Stimulated activated naive CD8-positive, alpha-beta T cell treated with anti-CD3 and anti-CD28 coated beads, Interleukin-15, Interleukin-2, amounts not matched to agents 100 U/mL and 50 U/mL, for 24 hours (primary cell): Measurements from ENCODE around the gene KCP.
"Not testable (repeated sequence)": the region's sequence is repeated elsewhere in the genome, so short reads cannot be mapped to it uniquely, and the experiment has no call there.

Experiments
- ATAC-seq: fragments of 150-1000 bp; cut with Tn5 transposase; one replicate; pipeline ENCODE4 v1.10.0; 2021
- DNase-seq: peaks from one replicate; pipeline ENCODE4 v3.0.0; 2021

The KCP gene

DNA sequence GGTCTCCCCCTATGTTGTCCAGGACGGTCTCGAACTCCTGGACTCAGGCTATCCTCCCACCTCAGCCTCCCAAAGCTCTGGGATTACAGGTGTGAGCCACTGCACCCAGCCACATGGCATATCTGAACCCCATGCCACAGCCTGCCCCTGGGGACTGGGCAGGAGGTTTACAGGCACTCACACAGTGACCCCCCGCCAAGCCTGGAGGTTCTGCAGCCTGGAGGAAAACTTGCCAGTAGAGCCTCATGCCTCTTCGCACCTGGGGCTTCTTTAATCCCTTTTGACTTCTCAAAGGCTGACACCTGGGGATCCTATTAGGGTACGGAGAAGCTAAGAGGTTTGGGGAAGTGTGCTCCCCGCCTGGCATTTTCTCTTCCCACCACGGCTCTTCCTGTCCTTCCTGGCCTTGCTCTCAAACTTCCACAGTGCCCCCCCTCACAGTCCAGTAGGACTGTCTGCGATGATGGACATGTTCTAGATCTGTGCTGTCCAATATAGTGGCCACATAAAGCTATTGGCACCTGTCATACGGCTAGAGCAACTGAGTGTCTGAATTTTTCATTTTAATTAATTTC, 11.4 kb upstream of the KCP start:
- ATAC-seq (no peak), DNase-seq (no peak)

- no peak for DNase-seq
- no peak for ATAC-seq
These were observed 10.5 kb upstream of the KCP start for GRCh38 chr7:128920913-128921582.

DNA sequence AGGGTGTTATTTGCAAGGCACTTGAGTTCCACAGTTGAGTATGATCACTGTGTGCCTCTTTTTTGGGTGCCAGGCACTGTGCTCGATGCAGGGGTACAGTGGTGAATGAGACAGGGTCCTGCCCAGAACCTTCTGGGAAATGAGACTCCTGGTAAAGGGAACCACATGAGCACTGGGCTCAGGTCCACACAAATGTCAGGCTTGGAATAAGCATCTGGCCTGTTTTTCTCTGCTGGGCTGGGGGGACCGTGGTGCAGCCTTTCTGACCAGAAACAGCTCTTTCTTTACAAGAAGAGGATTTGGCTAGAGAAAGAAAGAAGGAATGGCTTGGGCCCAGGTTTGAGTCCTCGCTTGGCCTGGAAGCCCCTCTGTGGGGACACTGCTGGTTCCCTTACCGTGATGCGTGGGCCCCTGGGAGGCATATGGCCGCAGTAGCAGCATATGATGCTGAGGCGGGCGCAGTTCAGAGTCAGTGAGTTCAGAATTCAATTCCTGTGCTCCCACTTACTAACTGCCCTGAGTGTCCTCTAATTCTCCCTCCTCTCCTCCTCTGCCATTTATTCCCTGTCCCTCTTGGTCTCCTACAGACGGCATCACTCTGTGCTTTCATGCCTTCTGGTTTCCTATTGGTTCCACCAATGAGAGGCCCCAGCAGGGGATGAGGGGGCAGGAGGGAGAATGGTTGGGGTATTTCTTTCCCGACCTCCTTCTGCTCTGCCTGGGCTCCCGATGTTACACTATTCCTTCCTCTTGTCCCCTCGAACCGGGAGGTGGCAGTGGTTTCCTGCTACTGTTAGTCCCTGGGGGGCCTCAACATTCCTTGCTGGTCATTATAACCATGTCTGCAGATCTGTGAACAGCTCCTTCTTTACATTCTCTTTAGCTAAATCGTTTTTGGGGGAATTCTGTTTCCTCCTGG, 9.6 kb upstream of the KCP start:
- ATAC-seq = no peak
- no peak for DNase-seq

- ATAC-seq = no peak
- no peak for DNase-seq
These were observed 8.7 kb upstream of the KCP start for GRCh38 chr7:128919241-128919640.

GRCh38 chr7:128918016-128918665, 7.6 kb upstream of the KCP start:
- ATAC-seq (no peak), DNase-seq (no peak)

GRCh38 chr7:128917122-128917521, 6.6 kb upstream of the KCP start:
- ATAC-seq (no peak), DNase-seq (no peak)

GRCh38 chr7:128916643-128916915, 6.1 kb upstream of the KCP start:
- DNase-seq = no peak
- no peak for ATAC-seq

DNA sequence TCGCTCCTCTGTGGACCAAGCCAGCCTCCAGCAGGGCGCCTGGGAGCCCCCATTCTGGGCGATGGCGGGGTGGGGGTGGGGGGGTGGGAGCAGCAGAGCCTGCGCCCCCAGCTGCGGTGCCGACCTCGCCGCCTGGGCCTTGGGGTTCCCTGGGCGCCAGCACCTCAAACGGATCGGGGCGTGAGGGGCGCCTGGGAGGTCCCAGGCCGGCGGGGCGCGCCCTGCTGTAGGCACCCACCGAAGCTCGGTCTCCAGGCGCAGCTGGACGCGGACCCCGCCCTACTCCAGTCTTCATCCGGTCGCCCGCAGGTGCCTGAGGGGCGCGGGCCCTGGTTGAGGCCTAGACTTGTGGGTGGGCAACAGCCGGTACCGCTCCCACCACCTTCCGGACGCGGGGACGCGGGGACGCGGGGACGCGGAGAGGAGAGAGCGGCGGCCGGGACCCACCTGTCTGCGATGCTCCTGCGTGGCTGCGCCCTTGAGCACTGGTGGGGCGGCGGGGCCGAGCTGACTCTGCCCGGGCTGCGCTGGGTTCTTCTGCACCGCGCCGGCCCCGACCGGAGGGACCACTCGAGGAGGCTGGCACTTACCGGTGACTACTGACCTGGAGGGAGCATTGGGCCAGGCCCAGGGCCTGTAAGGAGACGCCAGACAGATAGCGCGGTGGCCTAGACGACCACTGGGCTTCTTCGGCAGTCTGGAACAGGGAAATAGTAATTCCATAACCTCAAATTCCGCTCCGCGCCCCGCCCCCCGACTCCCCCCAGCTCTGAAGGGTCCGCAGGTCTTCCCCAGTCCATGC, 5.5 kb upstream of the KCP start:
- DNase-seq (no peak), ATAC-seq (no peak)

DNA sequence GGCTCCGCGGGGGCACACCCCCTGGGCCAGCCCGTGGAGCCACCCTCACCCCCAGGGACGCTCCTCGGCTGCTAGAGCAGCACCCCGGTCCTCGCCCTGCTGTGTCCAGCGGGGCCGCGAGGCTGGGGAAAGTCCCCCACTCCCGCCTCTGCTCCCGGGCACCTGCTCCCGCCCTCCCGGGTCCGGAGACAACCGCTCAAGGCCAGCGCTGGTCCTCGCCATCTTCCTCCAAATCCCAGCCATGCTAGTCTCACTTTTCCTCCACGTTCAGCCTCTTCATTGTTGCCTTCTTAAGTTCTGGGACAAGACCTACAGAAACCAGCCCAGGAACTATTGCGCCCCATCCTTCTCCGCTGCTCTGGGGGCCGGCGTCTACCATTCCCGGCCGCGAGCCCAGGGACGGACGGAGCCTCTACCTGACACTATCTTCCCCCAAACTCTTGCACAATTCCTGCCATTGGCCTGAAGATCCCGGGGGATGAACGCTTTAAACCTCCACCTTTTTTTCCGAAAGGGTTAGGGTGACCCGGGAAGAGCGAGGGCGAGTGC, 4.8 kb upstream of the KCP start:
- ATAC-seq (no peak), DNase-seq (no peak)

- no peak for ATAC-seq
- no peak for DNase-seq
These were observed 4.2 kb upstream of the KCP start for GRCh38 chr7:128914566-128915151.

- no peak for DNase-seq
- ATAC-seq = no peak
These were observed 3.5 kb upstream of the KCP start for GRCh38 chr7:128913870-128914565.

- DNase-seq, ATAC-seq: not testable (repeated sequence)
These were observed 2.4 kb upstream of the KCP start for GRCh38 chr7:128912709-128913495.

DNA sequence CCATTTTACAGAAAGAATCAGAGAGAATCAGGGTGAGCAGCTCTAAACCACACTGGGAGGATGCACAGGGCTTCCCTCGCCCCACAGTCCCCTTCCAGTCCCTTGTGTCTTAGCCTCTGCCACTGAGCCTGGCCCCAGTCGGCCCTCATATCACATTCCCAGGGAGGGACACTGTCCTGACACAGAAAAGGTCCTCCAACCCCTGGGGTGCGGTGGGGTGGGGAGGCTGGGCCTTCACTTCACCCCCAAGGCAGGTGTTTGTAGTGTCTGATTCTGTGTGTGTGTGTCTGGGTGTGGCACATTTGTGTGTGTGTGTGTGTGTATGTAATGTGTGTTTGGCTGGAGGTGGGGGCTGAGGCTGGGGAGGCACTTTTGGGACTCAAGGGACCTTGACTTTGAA, 1.8 kb upstream of the KCP start:
- ATAC-seq = no peak
- no peak for DNase-seq

DNA sequence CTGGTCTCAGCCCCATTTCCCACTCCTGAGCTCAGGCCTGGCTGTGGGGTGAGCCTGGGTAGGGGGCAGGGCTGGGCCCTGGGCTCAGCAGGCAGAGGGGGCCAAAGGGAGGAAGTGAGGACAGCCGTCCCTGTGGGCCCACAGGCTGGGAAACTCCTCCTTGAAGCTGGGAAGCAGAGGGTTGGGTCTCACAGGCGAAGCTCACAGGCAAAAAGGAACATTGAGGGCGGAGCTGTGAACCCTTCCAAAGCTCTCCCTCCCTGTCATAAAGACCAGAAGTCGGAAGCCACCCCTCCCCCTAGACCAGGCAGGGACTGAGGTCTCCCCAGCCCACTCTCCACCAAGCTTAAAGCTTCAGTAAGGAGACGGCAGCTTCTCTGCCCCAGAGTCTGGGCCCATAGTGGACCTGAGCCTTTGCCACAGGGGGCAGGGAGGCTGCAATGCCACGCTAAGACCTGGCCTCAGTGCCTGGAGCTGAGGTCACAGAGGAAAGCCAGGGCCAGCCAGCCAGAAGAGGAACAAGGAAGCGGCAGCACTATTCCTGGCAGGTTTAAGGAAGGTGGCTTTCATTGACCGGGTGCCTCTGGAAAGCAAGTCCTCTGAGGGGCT, 1.0 kb upstream of the KCP start:
- no peak for DNase-seq
- ATAC-seq = no peak

DNA sequence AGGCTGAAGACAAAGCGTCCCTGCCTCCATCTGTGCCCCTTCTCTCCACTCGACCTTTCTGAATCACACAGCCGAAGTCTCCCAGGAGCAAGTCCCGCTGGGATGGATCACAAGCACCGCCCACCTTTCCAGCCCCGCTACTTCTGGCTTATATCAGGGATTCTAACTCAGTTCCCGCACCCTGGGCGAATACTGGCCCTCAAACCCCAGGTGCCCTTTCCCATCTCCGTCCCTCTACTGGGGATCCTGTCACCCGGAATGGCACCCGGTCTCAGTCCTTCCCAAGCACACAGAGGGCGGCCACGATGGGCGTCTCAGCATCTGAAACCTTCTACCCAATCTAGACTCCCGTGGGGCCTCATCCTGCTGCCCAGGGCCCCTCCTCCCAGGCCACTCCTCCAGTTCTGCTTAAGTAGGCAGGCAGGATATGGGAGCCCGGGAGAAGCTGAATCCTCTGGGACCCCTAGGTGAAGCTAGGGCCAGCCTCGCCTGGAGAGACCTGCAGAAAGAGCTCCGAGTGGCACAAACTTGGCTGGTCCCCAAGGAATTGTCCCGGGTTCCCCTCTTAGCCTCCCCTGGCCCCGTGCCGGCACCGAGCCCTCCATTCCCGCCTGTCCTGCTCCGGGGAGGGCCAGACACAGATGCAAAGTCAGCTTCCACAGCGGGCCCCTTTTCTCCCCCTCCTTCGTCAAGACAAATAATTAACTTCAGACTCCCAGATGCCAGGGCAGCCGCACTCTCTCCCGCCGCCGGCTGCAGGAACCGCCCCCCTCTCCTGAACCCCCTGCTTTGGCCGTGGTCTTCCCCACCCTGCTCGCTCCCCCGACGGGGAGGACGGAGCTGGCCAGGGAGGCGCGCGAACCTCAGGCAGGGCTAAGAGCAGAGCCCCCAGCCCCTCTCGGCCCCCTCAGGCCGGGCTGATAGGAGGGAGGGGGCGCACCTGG, 612 bp downstream of the KCP start:
- no peak for ATAC-seq
- no peak for DNase-seq

- ATAC-seq = no peak
- DNase-seq = no peak
These were observed 1.5 kb downstream of the KCP start for GRCh38 chr7:128908750-128909624.

GRCh38 chr7:128906766-128907559, 3.5 kb downstream of the KCP start:
- DNase-seq = no peak
- no peak for ATAC-seq
